Measurements from ENCODE around the gene ADGRL1. TPM values are rescaled to one million over a fixed set of nuclear protein-coding genes. Genes with fewer than 3 reads are reported as not detected.

Gene ADGRL1
- total and polyA plus RNA-seq, 2 of the 8 experiments (the other 6 are each of a cell fraction or from before 2014, with no cell fraction given) = 95.6 to 112 TPM

GRCh38 chr19:14159059-14159458 is 46.9 kb downstream of the ADGRL1 start:
- no peak overlapping the region for H3K23ac ChIP-seq (ENCODE audit: insufficient read length)
- no peak overlapping the region for H2BK15ac ChIP-seq (ENCODE audit: low read length)
- POLR2A ChIA-PET (ENCODE audit: partially characterized antibody) = interaction anchor here (1.1 to 3.5 kb wide), 3 partner anchors 9 to 13 kb away, joined by 3 to 20 read pairs (median 9); no protein-coding TSS in a partner anchor
- no peak overlapping the region for H4K5ac ChIP-seq (ENCODE audit: insufficient read length, low read depth, low read length)
- 94% methylated on average over 12 of the region's 12 CpGs; no CpG with 5 or more reads in 1 of the 2 experiments for WGBS, 2 experiments (ENCODE audit: extremely low coverage in 1 of 2, insufficient coverage in 1 of 2, insufficient read length in 1 of 2, insufficient replicate concordance in 2 of 2, low coverage in 1 of 2, low lambda C conversion rate in 2 of 2, missing lambda C conversion rate in 1 of 2)
- H3K14ac ChIP-seq (ENCODE audit: insufficient read length) = no peak overlapping the region
- H3K36me3 ChIP-seq (ENCODE audit: control insufficient read depth in 2 of 4, insufficient read depth in 4 of 4, low read length in 3 of 4) = peaks cover 23 to 77% (median 61%) of the 10 kb centered on the region in 4 experiments
- H2BK12ac ChIP-seq (ENCODE audit: low read depth, low read length) = no peak overlapping the region
- no peak overlapping the region for H3K27ac ChIP-seq (ENCODE audit: low read depth, low read length)
- H3K79me2 ChIP-seq (ENCODE audit: control insufficient read depth in 1 of 2, insufficient read depth in 2 of 2, low read length in 2 of 2) = no peaks in the 10 kb centered on the region
- no peak overlapping the region for H3K4me2 ChIP-seq (ENCODE audit: insufficient read depth in 1 of 2, low read depth in 2 of 2, low read length in 2 of 2)
- H4K91ac ChIP-seq (replicated peaks; ENCODE audit: insufficient read length, low read length) = no peak overlapping the region
- peaks cover 2% of the 10 kb centered on the region for H3K79me1 ChIP-seq (ENCODE audit: low read depth, low read length)
- no peak overlapping the region for H4K8ac ChIP-seq (ENCODE audit: extremely low read depth, insufficient read depth, low read length)
- TF ChIP-seq HDAC2 (IDR thresholded peaks at IDR 0.05; ENCODE audit: borderline replicate concordance in 1 of 2, low read depth in 2 of 2, low read length in 2 of 2) (no peak), RNF2 (IDR thresholded peaks at IDR 0.05; ENCODE audit: borderline replicate concordance, low read depth, low read length, missing control alignments, poor library complexity, severe bottlenecking) (no peak), SIX5 (IDR thresholded peaks at IDR 0.05; ENCODE audit: low read depth, low read length) (no peak), CTCF (IDR thresholded peaks at IDR 0.05; ENCODE audit: control extremely low read depth in 1 of 3, insufficient read depth in 1 of 3, low read depth in 1 of 3, low read length in 3 of 3) (no peak), TBP (IDR thresholded peaks at IDR 0.05; ENCODE audit: low read depth, low read length) (no peak)
- no peaks in the 10 kb centered on the region for H3K27me3 ChIP-seq (replicated peaks in 1 of 4; ENCODE audit: control insufficient read depth in 3 of 4, extremely low read depth in 1 of 4, insufficient read depth in 3 of 4, low read length in 3 of 4)
- peaks cover 9 to 21% of the 10 kb centered on the region in 2 experiments for H4K20me1 ChIP-seq (replicated peaks in 1 of 2; ENCODE audit: control insufficient read depth in 1 of 2, insufficient read depth in 2 of 2, low read length in 2 of 2)
- no peak overlapping the region for H3K4ac ChIP-seq (replicated peaks; ENCODE audit: insufficient read length, low read depth, low read length)
- no peak overlapping the region for H3K56ac ChIP-seq (replicated peaks; ENCODE audit: insufficient read length, low read depth, low read length)
- no peaks in the 10 kb centered on the region; a peak in 1 of 7 replicates for H3K4me1 ChIP-seq (replicated peaks in 1 of 4; ENCODE audit: control insufficient read depth in 3 of 4, insufficient read depth in 4 of 4, low read length in 3 of 4)
- H2BK20ac ChIP-seq (ENCODE audit: low read length) = no peak overlapping the region
- H2BK120ac ChIP-seq (replicated peaks; ENCODE audit: low read depth, low read length) = no peak overlapping the region
- DNase-seq (ENCODE audit: low read depth in 1 of 2, low spot score in 2 of 2) (no peak), FAIRE-seq (no peak)
- CTCF ChIA-PET (ENCODE audit: partially characterized antibody) = interaction anchor here (1.0 kb wide), 1 partner anchor 11 kb away, joined by 3 read pairs; no protein-coding TSS in a partner anchor
- H3K4me3 ChIP-seq (ENCODE audit: extremely low read depth in 1 of 4, insufficient read depth in 2 of 4, low read depth in 3 of 4, low read length in 4 of 4) = no peak overlapping the region
- H3K18ac ChIP-seq (ENCODE audit: extremely low read depth, low read length) = no peak overlapping the region
- H3K23me2 ChIP-seq (ENCODE audit: low read depth, low read length) = no peaks in the 10 kb centered on the region
- H2AK5ac ChIP-seq (ENCODE audit: low read depth, low read length) = no peak overlapping the region
- H3K9ac ChIP-seq (replicated peaks in 1 of 4; ENCODE audit: extremely low read depth in 1 of 4, low read depth in 3 of 4, low read length in 3 of 4) = no peak overlapping the region
- H3K9me3 ChIP-seq (ENCODE audit: insufficient read depth in 2 of 2, low read depth in 1 of 2, low read length in 1 of 2) = no peaks in the 10 kb centered on the region
- H2BK5ac ChIP-seq (ENCODE audit: low read depth, low read length) = no peak overlapping the region
- H2AFZ ChIP-seq (ENCODE audit: low read length) = no peak overlapping the region
